IPS-15b (cell line): Measurements from ENCODE around the gene RAB37.

Experiments used
- H3K27me3 ChIP-seq: one replicate; pipeline ENCODE4 v1.6.1; 2013; ENCODE audit warnings: low read length; ENCODE audit not compliant: control insufficient read depth, insufficient read depth
- H3K36me3 ChIP-seq: one replicate; pipeline ENCODE4 v1.6.1; 2013; ENCODE audit warnings: low read length; ENCODE audit not compliant: control insufficient read depth, insufficient read depth
- H3K4me1 ChIP-seq: one replicate; pipeline ENCODE4 v1.6.1; 2013; ENCODE audit warnings: mild to moderate bottlenecking, low read length; ENCODE audit not compliant: control insufficient read depth, insufficient read depth
- H3K4me3 ChIP-seq: one replicate; pipeline ENCODE4 v1.5.1; 2013; ENCODE audit warnings: low read depth, low read length
- H3K9ac ChIP-seq: one replicate; pipeline ENCODE4 v1.6.1; 2013; ENCODE audit warnings: low read depth, mild to moderate bottlenecking, low read length
- H3K9me3 ChIP-seq: one replicate; pipeline ENCODE4 v1.6.1; 2013; ENCODE audit warnings: mild to moderate bottlenecking, low read length; ENCODE audit not compliant: control insufficient read depth, insufficient read depth

RAB37 gene

GRCh38 chr17:74729866-74730265 is 7.2 kb upstream of the RAB37 start:
- Histone ChIP-seq H3K4me3 (no peak overlapping the region), H3K27me3 (peaks cover 7% of the 10 kb centered on the region), H3K9me3 (no peaks in the 10 kb centered on the region), H3K9ac (no peak overlapping the region), H3K36me3 (no peaks in the 10 kb centered on the region), H3K4me1 (no peaks in the 10 kb centered on the region)

- H3K36me3 ChIP-seq: no peaks in the 10 kb centered on the region
- H3K9ac ChIP-seq: no peak overlapping the region
- peaks cover 2% of the 10 kb centered on the region for H3K4me1 ChIP-seq
- no peaks in the 10 kb centered on the region for H3K9me3 ChIP-seq
- H3K27me3 ChIP-seq: peaks cover 7% of the 10 kb centered on the region
- no peak overlapping the region for H3K4me3 ChIP-seq
Measured at GRCh38 chr17:74730491-74731346, 6.3 kb upstream of the RAB37 start.

GRCh38 chr17:74731347-74731605 is 5.8 kb upstream of the RAB37 start:
- Histone ChIP-seq H3K4me1 (peaks cover 2% of the 10 kb centered on the region), H3K27me3 (peaks cover 7% of the 10 kb centered on the region), H3K9me3 (no peaks in the 10 kb centered on the region), H3K9ac (no peak overlapping the region), H3K36me3 (no peaks in the 10 kb centered on the region), H3K4me3 (no peak overlapping the region)

GRCh38 chr17:74732042-74732867 is 4.8 kb upstream of the RAB37 start:
- Histone ChIP-seq H3K4me1 (peaks cover 2% of the 10 kb centered on the region), H3K36me3 (no peaks in the 10 kb centered on the region), H3K4me3 (no peak overlapping the region), H3K9me3 (no peaks in the 10 kb centered on the region), H3K27me3 (peaks cover 7% of the 10 kb centered on the region), H3K9ac (no peak overlapping the region)

- Histone ChIP-seq H3K36me3 (no peaks in the 10 kb centered on the region), H3K4me3 (no peak overlapping the region), H3K4me1 (peaks cover 6% of the 10 kb centered on the region), H3K9ac (no peak overlapping the region), H3K27me3 (peaks cover 7% of the 10 kb centered on the region), H3K9me3 (no peaks in the 10 kb centered on the region)
Measured at GRCh38 chr17:74733365-74734122, 3.5 kb upstream of the RAB37 start.

- Histone ChIP-seq H3K27me3 (peaks cover 7% of the 10 kb centered on the region), H3K9ac (no peak overlapping the region)
Measured at GRCh38 chr17:74734256-74734655, 2.8 kb upstream of the RAB37 start.

GRCh38 chr17:74737299-74738050 is 419 bp downstream of the RAB37 start:
- H3K9ac ChIP-seq: no peak overlapping the region
- H3K9me3 ChIP-seq: no peaks in the 10 kb centered on the region
- peaks cover 7% of the 10 kb centered on the region for H3K27me3 ChIP-seq
- H3K36me3 ChIP-seq: no peaks in the 10 kb centered on the region
- H3K4me3 ChIP-seq: peak overlapping the region; percentile 75
- peaks cover 6% of the 10 kb centered on the region for H3K4me1 ChIP-seq

More at GRCh38 chr17:74734256-74734655, 2.8 kb upstream of the RAB37 start:
- Histone ChIP-seq H3K9me3 (no peaks in the 10 kb centered on the region), H3K4me3 (no peak overlapping the region), H3K4me1 (peaks cover 6% of the 10 kb centered on the region), H3K36me3 (no peaks in the 10 kb centered on the region)

- Histone ChIP-seq H3K4me3 (peak overlapping the region; percentile 75), H3K9ac (no peak overlapping the region), H3K9me3 (no peaks in the 10 kb centered on the region), H3K27me3 (peaks cover 4% of the 10 kb centered on the region), H3K36me3 (no peaks in the 10 kb centered on the region), H3K4me1 (peaks cover 6% of the 10 kb centered on the region)
Measured at GRCh38 chr17:74738051-74738996, 1.3 kb downstream of the RAB37 start.

GRCh38 chr17:74739227-74739831 is 2.3 kb downstream of the RAB37 start:
- no peak overlapping the region for H3K4me3 ChIP-seq
- H3K4me1 ChIP-seq: peaks cover 6% of the 10 kb centered on the region
- peaks cover under 1% of the 10 kb centered on the region for H3K27me3 ChIP-seq
- H3K9ac ChIP-seq: no peak overlapping the region
- H3K36me3 ChIP-seq: no peaks in the 10 kb centered on the region
- no peaks in the 10 kb centered on the region for H3K9me3 ChIP-seq

GRCh38 chr17:74740173-74740572 is 3.1 kb downstream of the RAB37 start:
- peaks cover 6% of the 10 kb centered on the region for H3K4me1 ChIP-seq
- H3K27me3 ChIP-seq: no peaks in the 10 kb centered on the region
- no peak overlapping the region for H3K4me3 ChIP-seq
- no peak overlapping the region for H3K9ac ChIP-seq
- H3K36me3 ChIP-seq: no peaks in the 10 kb centered on the region
- H3K9me3 ChIP-seq: no peaks in the 10 kb centered on the region
